Vagina (tissue), 2 donors: Measurements from ENCODE around the gene LPAR5.

Experiments
- POLR2AphosphoS5 ChIP-seq, 2 donors: sonication (generic); formaldehyde crosslinking; IDR thresholded peaks; one replicate each; pipeline ENCODE4 v1.9.0; 2017; ENCODE audit warnings: antibody characterized with exemption in 2 of 2, mild to moderate bottlenecking in 2 of 2, low read depth in 1 of 2; ENCODE audit not compliant: insufficient read depth in 1 of 2
- TF ChIP-seq, protein P1 (sequence below), 3 experiments: fragments of 450-650 bp in 2 of 3; fragments of 200-600 bp in 1 of 3; sonication (generic) in 1 of 3; IDR thresholded peaks; one replicate each; pipeline ENCODE4 v1.5.1; 2017 to 2019; ENCODE audit warnings: antibody characterized with exemption in 3 of 3, mild to moderate bottlenecking in 2 of 3, moderate library complexity in 2 of 3

DNA sequence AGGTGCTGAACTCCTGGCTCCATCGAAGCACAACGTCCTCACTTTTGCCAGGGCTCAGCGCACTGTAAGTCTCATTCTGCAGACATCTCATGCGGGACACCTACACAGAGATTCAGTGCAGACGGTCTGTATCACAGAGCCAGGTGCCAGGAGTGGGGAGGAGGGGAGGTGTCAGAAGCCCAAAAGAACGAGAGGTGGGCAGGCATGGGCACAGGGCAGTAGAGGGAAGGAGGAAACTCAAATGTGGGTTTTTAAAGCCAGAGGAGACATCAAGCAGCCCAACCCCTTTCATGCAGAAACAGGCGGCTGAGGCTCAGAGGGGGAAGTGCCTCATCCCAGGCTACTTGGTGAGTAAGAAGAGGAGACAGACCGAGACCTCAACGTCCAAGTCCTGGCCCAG is 2.5 kb upstream of the LPAR5 start:
- TF ChIP-seq, protein P1, sequence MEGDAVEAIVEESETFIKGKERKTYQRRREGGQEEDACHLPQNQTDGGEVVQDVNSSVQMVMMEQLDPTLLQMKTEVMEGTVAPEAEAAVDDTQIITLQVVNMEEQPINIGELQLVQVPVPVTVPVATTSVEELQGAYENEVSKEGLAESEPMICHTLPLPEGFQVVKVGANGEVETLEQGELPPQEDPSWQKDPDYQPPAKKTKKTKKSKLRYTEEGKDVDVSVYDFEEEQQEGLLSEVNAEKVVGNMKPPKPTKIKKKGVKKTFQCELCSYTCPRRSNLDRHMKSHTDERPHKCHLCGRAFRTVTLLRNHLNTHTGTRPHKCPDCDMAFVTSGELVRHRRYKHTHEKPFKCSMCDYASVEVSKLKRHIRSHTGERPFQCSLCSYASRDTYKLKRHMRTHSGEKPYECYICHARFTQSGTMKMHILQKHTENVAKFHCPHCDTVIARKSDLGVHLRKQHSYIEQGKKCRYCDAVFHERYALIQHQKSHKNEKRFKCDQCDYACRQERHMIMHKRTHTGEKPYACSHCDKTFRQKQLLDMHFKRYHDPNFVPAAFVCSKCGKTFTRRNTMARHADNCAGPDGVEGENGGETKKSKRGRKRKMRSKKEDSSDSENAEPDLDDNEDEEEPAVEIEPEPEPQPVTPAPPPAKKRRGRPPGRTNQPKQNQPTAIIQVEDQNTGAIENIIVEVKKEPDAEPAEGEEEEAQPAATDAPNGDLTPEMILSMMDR (IDR thresholded peaks at IDR 0.05): no peak
- no peak for TF ChIP-seq POLR2AphosphoS5 (IDR thresholded peaks at IDR 0.05; ENCODE audit: insufficient read depth in 1 of 2, low read depth in 1 of 2)
